Spleen (tissue), 11 donors: ENCODE measurements around the gene MYO16. TPM values are rescaled to one million over a fixed set of nuclear protein-coding genes. Genes with fewer than 3 reads are reported as not detected.

Experiments used
- DNase-seq: peaks from one replicate; pipeline ENCODE4 v3.0.0-alpha.2; 2020
- H3K27ac ChIP-seq, 8 donors: fragments of 200-600 bp; sonication (generic) in 7 of 8; 1 replicate in 4 of 8; 2 replicates in 4 of 8; pipeline versions ENCODE4 v1.5.0 to v1.8.0; 2016 to 2021; ENCODE audit warnings: inconsistent platforms in 4 of 8, mild to moderate bottlenecking in 4 of 8, moderate library complexity in 1 of 8
- H3K27me3 ChIP-seq, 7 donors: fragments of 200-600 bp; sonication (generic) in 6 of 7; replicated peaks in 1 of 7; 1 replicate in 4 of 7; 2 replicates in 3 of 7; pipeline versions ENCODE4 v1.5.0 to v1.8.0; 2016 to 2021; ENCODE audit warnings: inconsistent platforms in 3 of 7, mild to moderate bottlenecking in 1 of 7
- H3K36me3 ChIP-seq, 6 donors: fragments of 200-600 bp; sonication (generic) in 5 of 6; 1 replicate in 4 of 6; 2 replicates in 2 of 6; pipeline versions ENCODE4 v1.5.0 to v1.8.0; 2016 to 2021; ENCODE audit warnings: inconsistent platforms in 2 of 6
- H3K4me1 ChIP-seq, 6 donors: fragments of 200-600 bp; sonication (generic) in 5 of 6; 1 replicate in 3 of 6; 2 replicates in 3 of 6; pipeline versions ENCODE4 v1.5.0 to v1.8.0; 2016 to 2021; ENCODE audit warnings: inconsistent platforms in 3 of 6
- H3K4me3 ChIP-seq, 8 donors: fragments of 200-600 bp; sonication (generic) in 7 of 8; 1 replicate in 4 of 8; 2 replicates in 4 of 8; pipeline versions ENCODE4 v1.5.0 to v1.8.0; 2016 to 2021; ENCODE audit warnings: inconsistent platforms in 4 of 8, mild to moderate bottlenecking in 4 of 8, moderate library complexity in 2 of 8
- H3K9me3 ChIP-seq, 8 donors: fragments of 200-600 bp; sonication (generic) in 7 of 8; 1 replicate in 4 of 8; 2 replicates in 4 of 8; pipeline versions ENCODE4 v1.5.0 to v1.8.0; 2016 to 2021; ENCODE audit warnings: inconsistent platforms in 4 of 8
- CTCF ChIP-seq, 11 experiments: fragments of 200-600 bp in 7 of 11; fragments of 450-650 bp in 4 of 11; sonication (generic) in 4 of 11; IDR thresholded peaks in 8 of 11; conservative IDR thresholded peaks in 3 of 11; 1 replicate in 7 of 11; 2 replicates in 4 of 11; pipeline versions ENCODE4 v1.4.0 to v1.8.0; 2016 to 2021; ENCODE audit warnings: antibody characterized with exemption in 11 of 11, inconsistent platforms in 4 of 11, mild to moderate bottlenecking in 1 of 11
- POLR2A ChIP-seq, 3 donors: fragments of 450-650 bp; IDR thresholded peaks; one replicate each; pipeline ENCODE4 v1.5.1; 2017; ENCODE audit warnings: antibody characterized with exemption in 3 of 3, mild to moderate bottlenecking in 1 of 3
- POLR2AphosphoS5 ChIP-seq, 3 donors: sonication (generic); formaldehyde crosslinking; IDR thresholded peaks; one replicate each; pipeline ENCODE4 v1.5.1; 2017; ENCODE audit warnings: antibody characterized with exemption in 3 of 3
- WGBS, 5 donors: extraction: QIAGEN DNeasy Blood & Tissue Kit in 3 of 5; methylation state at CpG; one replicate each; pipeline versions ENCODE4 v1.1.5 to v1.1.7; 2013 to 2018; 5-methylcytosine and 5-hydroxymethylcytosine counted together
- intact Hi-C: fragments of 100-400 bp; cut with DNase I; formaldehyde crosslinking; loops from one replicate; pipeline ENCODE4 v1.15.0; 2023; ENCODE audit warnings: low total_unique reads
- polyA plus RNA-seq, 3 donors: library from polyadenylated mRNA; stranded (reverse); fragments of 200-250 nt; gene quantifications; one replicate each; pipeline ENCODE4 v1.2.1, GENCODE V29; 2013
- total RNA-seq, 7 donors: library from RNA; depleted of rRNA in 3 of 7; stranded (reverse); fragments of >200 nt in 3 of 7; fragmentation: NEBNext Ultra II Directional in 4 of 7; extraction: Animal tissue kit (Norgen Biotek cat#: 25700) in 4 of 7; gene quantifications; one replicate each; pipeline versions ENCODE4 v1.1.0 to v1.2.1, GENCODE V29; 2016 to 2021
- donor health status: healthy with polysubstance abuse.
- donor health status: DM: no; HTN: no; CAD: no; lungs with moderate emphysema.
- donor health status: DM: no; HTN: no; CAD: no.
- donor health status: Bipolar disorder and iron deficiency.
- donor health status: healthy.
- donor health status: DM: no; HTN: no; CAD: no.
- donor health status: DM: yes; HTN: yes; CAD: no.

MYO16 gene
- total and polyA plus RNA-seq, 10 donors: 0.03 to 0.51 (median 0.26) TPM; not detected in 1

DNA sequence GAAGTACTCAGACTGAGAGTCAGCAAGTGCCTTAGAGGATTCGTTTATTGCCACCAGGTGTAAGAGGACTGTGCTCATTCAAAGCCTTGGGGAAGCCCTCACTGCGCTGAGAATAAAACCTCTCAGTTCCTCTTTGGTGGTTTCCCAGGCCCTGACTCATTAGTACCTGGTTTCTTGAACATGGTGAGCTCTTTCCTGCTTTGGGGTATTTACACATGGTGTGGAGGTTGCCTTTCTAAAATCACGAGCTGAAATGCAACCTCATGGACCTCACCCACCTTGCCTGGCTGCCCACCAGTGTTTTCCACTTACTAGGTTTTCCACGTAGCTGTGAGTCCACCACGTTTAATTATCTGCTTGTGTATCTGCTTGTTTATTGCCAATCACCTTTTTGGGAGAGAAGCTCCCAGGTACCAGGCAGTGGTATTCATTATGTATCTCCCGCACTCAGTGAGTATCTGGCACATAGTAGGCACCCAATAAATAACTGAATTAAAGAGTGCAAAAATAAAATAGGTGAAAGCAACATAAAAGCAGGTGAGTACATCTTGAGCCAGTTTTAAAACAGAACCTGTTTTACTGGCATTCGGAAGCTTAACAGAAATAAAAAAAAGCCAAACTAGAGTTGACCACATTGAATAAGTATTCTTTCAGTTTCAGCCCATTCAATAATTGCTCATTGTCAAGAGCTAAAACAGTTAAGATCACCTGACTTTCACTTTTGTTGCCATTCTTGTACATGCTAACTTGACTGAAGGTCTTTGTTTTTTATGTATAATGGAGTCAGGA is 533.0 kb downstream of the MYO16 start:
- DNase-seq: no peak
- Histone ChIP-seq H3K4me3 (no peak overlapping the region), H3K4me1 (peaks cover 0 to 20% (median 7%) of the 10 kb centered on the region in 6 donors), H3K9me3 (no peaks in the 10 kb centered on the region), H3K27me3 (peaks cover 0 to 3% (median 0%) of the 10 kb centered on the region in 7 donors), H3K36me3 (no peaks in the 10 kb centered on the region), H3K27ac (peak overlapping the region in 3 of 8 donors; percentile 13 to 45 (median 25))
- TF ChIP-seq POLR2A (IDR thresholded peaks at IDR 0.05): no peak
- no peak for TF ChIP-seq POLR2AphosphoS5 (IDR thresholded peaks at IDR 0.05)
- TF ChIP-seq CTCF (IDR thresholded peaks at IDR 0.05 in 8 of 11, conservative IDR thresholded peaks at IDR 0.05 in 3 of 11): no peak
- intact Hi-C loops: no loop called here
- WGBS, 5 donors: 36 to 48% (median 40%) methylated on average over 7 of the region's 7 CpGs

DNA sequence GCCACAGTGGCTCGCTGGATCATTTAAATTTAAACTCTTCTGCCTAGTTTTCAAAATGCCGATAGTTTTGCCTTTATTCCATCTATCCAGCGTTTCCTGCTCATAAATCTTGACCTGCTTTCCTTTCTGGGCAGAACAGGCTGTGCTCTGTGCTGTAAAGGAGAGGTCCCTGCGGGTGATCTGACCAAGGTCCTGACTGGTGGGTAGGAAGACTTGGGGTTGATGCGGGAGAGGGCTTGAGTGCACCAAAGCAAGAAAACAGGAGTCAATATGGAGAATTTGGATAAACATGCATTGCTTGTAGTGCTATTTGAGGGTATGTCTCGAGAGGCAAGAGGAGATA is 533.6 kb downstream of the MYO16 start:
- Histone ChIP-seq H3K9me3 (no peaks in the 10 kb centered on the region), H3K27me3 (no peaks in the 10 kb centered on the region), H3K4me1 (peaks cover 0 to 20% (median 7%) of the 10 kb centered on the region in 6 donors), H3K27ac (no peak overlapping the region), H3K4me3 (no peak overlapping the region), H3K36me3 (no peaks in the 10 kb centered on the region)
- intact Hi-C loops: no loop called here
- 62 to 71% (median 69%) methylated on average over 6 of the region's 6 CpGs for WGBS, 5 donors
- DNase-seq: no peak
- TF ChIP-seq POLR2AphosphoS5 (IDR thresholded peaks at IDR 0.05): no peak
- no peak for TF ChIP-seq CTCF (IDR thresholded peaks at IDR 0.05 in 8 of 11, conservative IDR thresholded peaks at IDR 0.05 in 3 of 11)
- TF ChIP-seq POLR2A (IDR thresholded peaks at IDR 0.05): no peak

DNA sequence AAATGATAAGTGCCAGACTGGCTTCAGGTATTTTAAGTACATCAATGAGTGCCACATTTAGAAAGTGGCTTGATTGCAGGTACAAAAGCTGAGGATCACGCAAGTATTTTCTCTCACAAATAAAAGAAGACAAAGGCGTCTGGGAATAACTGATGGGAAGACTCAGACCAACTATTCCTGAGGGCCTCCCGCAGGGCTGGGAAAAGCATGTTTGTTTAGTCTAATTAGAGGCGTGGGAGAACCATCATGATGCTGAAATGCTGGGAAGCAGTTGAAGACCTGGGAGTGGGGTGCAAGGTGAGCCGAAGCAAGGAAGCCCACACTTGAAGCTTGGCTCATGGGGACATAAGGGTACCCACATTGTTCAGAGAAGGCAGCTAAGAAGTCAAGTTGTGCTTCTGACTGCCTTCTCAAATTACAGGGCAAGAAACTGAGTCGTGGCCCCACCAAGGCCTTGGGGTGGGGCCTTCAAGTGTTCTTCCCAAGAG is 536.0 kb downstream of the MYO16 start:
- no peak overlapping the region for H3K27ac ChIP-seq
- no peak for TF ChIP-seq POLR2AphosphoS5 (IDR thresholded peaks at IDR 0.05)
- no peak for TF ChIP-seq POLR2A (IDR thresholded peaks at IDR 0.05)
- TF ChIP-seq CTCF (IDR thresholded peaks at IDR 0.05 in 8 of 11, conservative IDR thresholded peaks at IDR 0.05 in 3 of 11): no peak
- no peak for DNase-seq
- intact Hi-C loops: no loop called here
- no peaks in the 10 kb centered on the region for H3K9me3 ChIP-seq
- WGBS, 5 donors: 67 to 80% (median 70%) methylated on average over 6 of the region's 6 CpGs
- no peaks in the 10 kb centered on the region for H3K36me3 ChIP-seq
- H3K27me3 ChIP-seq: no peaks in the 10 kb centered on the region
- no peak overlapping the region for H3K4me3 ChIP-seq
- peaks cover 0 to 20% (median 7%) of the 10 kb centered on the region in 6 donors for H3K4me1 ChIP-seq

GRCh38 chr13:109166804-109167203 is 537.4 kb downstream of the MYO16 start:
- Histone ChIP-seq H3K27me3 (no peaks in the 10 kb centered on the region), H3K4me3 (no peak overlapping the region), H3K36me3 (no peaks in the 10 kb centered on the region), H3K9me3 (no peaks in the 10 kb centered on the region), H3K27ac (no peak overlapping the region), H3K4me1 (peaks cover 0 to 13% (median 6%) of the 10 kb centered on the region in 6 donors)
- intact Hi-C loops: no loop called here
- DNase-seq: no peak
- TF ChIP-seq POLR2A (IDR thresholded peaks at IDR 0.05) (no peak), CTCF (IDR thresholded peaks at IDR 0.05 in 8 of 11, conservative IDR thresholded peaks at IDR 0.05 in 3 of 11) (no peak), POLR2AphosphoS5 (IDR thresholded peaks at IDR 0.05) (no peak)
- 32 to 59% (median 36%) methylated on average over 2 of the region's 2 CpGs for WGBS, 5 donors
